Fibroblast of the conjunctiva (primary cell): ENCODE results near the gene C9orf153.
"Not testable (repeated sequence)": the region's sequence is repeated elsewhere in the genome, so short reads cannot be mapped to it uniquely, and the experiment has no call there.

Experiments
- DNase-seq: peaks from one replicate; pipeline ENCODE4 v3.0.0-alpha.2; 2010; ENCODE audit warnings: low read depth

The C9orf153 gene

DNA sequence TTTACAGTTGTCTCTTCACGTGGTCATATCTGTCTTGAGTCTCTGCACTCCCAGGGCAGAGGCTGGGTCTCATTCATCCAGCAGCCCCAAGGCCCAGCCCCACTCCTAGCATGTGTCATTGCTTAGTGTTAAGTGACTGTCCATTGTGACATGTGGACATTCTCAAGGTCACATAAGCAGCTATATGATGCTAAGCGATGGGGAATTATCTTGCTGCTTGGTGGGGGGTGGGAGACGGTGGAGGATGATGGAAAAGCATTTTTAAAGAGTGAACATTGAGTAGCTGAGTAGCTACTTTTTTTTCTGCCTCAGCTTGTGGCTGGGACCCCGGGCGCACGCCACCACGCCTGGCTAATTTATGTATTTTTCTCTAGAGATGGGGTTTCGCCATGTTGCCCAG is at the start of gene C9orf153:
Gene C9orf153 (minus strand): TSS at position 101 of the 400 bp plus-strand sequence. CDS start 30,054 bp downstream, outside the sequence.
- no peak for DNase-seq

DNA sequence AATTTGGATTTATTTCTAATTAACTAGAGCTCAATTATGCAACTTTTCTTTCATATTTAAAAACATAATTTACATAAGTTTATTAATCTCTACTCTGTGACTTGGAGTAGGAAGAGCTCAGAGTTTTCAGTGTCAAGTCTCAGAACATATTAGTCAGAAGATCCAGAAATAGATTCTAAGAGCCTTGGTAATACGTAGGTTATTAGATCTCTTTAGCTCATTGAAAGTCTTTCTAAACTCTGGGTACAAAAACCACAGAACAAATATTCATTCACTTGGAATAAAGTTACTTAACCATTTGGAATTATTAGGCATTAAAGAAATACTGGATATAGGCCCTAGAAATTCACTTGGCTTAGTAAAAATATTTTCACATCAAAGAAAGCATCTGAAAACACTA is 49.2 kb upstream of the C9orf153 start:
- no peak for DNase-seq

DNA sequence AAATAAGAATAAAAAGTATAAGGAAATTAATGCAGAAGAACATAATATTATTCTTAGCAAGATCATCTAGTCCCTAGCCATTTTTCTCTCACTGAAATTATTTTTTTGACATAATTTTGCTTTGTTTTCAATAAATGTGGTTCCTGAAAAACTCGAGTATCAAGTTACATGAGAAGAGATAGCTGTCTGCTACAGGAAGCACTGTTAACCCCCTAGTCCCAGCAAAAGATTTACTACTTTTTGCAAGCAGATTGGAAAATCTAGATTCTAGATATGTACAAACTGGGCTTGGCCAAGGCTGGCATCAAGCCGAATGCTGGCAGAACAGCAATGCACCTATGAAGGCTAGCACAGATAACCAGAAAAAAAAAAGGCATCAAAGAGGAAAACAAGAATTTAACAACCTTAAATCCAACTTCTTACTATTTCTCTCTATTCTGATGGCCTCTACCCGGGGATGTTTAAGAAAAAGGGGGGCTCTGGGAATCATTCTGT is 44.8 kb upstream of the C9orf153 start:
- no peak for DNase-seq

GRCh38 chr9:86303316-86303975 is 44.0 kb upstream of the C9orf153 start:
- no peak for DNase-seq

DNA sequence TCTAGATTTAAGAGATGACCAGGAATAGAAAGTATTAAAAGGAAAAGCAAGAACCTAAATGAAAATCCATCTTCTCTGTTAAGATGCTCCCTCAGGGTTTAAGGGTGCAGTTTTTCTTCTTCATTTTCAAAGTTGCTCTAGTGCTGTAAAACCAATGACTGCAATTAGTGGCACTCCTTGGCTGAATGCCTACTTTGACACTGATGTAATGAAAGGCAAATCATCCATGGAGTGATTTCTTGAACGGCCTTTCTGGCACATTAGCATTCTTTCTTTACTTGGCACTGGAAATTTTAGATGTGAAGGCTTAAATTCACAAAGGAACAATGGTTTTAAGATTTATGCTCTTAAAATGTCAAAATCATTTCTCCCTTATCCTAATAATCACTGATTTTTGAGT is 42.2 kb upstream of the C9orf153 start:
- DNase-seq: no peak

DNA sequence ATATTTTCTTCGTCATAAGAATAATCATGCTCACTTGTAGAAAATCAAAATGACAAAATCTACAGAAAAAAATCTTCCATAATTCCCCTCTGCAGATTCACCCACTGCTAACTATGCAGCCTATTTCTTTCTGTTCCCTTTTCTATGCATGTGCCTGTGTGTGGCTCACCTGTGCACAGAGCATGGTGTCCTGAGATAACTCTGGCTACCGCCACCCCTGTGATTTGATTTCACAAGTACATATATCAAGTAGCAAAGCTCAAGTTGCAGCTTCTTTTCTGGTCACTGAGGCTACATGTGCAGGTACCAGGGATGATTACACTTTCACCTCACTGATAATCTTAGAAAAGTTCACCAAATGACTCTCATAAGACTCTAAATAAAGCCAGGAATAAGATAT is 41.2 kb upstream of the C9orf153 start:
- no peak for DNase-seq

DNA sequence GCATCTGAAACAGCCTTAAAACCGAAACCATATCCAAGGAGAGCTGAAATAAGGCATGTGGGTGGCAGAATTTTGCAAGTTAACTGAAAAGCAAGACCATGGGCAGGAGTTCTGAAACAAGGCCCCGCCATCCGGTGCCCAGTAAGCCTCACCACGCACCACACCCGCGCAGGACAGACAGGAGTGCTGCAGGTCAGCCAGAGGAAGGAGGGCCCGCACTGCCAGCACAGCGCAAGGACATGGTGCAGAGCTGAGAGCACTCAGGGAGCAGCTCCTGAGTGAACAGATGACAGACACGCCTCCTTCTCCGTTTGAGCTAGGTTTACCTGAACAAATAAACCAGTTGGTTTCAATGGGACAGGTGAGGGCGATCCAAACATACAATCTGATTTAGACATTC is 39.4 kb upstream of the C9orf153 start:
- no peak for DNase-seq

GRCh38 chr9:86290341-86290740 is 30.9 kb upstream of the C9orf153 start:
- DNase-seq: not testable (repeated sequence)

DNA sequence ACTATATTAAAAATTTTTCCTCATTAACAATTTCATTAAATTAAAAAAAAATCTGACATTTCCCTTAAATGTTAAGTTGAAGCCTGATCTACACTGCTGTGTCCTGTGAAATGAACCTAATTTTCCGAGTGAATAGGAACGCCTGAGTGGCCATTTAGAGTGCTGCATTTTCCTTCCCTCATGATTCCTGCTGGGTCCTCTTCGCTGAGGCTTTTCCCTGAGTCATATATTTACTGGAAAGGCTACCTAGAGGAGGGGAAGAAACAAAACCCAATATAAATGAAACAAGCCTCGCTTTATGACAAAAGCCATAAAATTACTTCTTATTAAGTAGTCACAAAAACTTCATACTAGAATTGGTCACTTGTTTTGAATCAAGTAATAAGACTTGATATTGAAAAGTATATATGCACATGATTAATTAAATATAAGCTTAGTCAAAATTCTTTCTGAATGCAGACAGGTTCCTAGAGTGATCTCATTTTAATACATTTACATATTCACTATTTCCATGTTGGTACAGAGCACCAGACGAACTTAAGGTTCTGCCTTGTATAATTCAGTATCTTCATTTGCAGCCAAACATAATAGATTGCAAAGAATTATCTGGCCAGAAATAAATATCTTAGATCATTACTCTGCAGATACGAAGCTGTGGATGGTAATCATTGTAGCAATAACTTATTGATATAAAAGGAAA is 29.2 kb upstream of the C9orf153 start:
- no peak for DNase-seq

DNA sequence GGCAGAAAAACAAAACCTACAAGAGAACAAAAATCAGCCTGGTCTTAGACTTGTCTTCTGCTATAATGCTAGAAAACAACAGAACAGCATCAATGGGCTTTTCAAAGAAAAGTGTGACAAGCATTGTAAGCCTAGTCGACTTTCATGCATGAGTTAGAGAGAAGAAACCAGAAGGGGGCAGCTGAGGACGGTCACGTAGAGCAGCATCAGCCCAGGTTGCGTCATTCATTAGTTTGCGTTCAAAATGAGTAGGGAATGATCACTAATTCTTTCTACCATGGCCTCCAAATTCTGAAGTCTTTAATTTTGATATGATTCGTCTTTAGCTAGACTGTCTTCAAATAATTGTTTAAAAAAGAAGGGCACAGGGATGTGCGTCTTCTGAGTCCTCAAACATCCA is 27.6 kb upstream of the C9orf153 start:
- DNase-seq: peak; percentile 60

GRCh38 chr9:86286278-86286677 is 26.8 kb upstream of the C9orf153 start:
- no peak for DNase-seq

GRCh38 chr9:86285261-86285660 is 25.8 kb upstream of the C9orf153 start:
- no peak for DNase-seq

DNA sequence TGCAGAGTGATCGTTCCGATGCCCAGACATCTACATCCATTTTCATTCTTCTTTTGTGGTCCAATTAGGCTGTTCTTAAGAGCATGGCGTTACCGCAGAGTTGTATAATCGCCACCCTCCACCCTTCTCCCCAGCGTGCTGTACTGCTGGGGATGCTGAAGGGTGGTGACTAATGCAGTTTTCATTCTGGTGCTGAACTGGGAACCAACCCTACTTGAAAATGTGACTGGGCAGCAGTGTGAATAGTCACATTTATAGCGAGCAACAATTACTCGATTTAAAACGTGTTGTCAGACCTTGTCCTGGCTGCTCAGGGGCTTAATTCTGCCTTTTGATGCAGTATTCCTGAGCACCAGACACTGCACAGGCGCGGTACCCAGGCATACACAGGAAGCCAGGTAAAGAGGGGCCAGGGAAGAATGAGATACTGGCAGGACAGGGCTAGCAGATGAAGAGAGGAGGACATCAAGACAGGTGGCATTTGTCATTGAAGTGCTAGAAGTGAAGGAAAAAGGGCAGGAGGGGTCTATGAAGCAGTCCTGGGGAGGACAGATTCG is 23.6 kb upstream of the C9orf153 start:
- DNase-seq: peak; percentile 57

DNA sequence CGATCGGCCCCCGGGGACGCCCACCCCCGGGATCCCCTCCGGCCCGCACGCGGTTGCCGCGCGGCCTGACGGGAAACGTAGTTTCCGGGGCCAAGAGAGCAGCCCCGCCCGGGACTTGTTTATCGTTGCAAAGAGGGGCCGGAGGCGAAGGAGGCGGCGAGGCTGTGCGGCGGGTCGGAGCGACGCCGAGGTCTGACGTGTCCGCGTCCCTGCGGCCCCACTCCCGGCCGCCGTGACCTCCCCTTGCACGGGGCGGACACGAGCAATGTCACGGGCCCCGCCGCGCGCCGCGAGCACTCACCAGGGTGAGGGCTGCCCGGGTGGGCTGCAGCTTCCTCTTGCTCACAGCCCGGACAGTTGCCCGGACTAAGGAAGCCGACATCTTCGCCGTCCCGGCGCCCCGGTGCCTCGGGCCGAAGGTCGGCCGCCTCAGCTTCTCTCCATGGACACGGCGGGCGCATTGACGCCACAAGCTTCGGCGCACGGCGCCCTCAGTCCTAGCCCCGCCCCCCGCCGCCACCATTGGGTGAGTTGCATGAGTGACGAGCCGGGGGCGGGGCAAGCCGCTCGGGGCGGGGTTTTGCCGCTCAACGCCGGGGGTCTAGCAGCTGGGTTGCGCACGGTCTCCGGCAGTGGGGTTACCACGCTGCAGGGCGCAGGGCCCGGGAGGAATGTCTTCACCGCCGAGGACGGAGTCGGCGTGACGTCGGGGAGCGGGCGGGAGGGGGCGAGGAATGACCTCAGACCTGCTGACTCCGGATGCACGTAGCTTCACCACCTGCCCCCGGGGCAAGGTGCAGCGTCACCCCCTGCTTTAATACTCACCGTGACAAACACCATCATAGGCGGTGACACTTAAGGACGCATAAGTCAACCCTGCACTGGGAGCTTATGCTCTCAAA is 22.9 kb upstream of the C9orf153 start, which contains the start of gene ISCA1:
Gene ISCA1 (minus strand): TSS at position 462 of the 902 bp plus-strand sequence. CDS start 80 bp downstream, at position 382.
- DNase-seq: peak; percentile 83

DNA sequence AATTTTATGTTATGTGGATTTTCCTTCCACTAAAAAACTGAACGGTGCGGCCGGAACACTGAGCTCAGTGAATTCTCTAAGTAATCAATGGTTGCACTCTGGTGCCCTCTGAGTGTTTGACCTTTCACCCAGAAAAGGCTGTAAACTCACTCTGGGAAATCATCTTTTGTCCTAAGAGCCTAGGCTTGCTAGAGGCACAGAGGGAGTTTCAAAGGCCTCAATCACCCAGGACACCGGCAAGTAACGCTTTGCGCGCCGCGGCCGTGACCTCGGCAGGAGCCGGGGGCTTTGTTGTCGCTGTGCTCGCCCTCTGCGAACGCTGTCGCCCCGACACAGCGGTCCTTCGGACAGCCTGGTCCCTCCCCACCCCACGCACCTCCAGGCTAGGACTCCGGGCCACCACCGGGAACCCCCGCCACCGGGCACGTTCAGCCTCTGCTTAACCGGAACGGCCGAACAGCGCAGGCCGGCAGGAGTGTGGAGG is 22.2 kb upstream of the C9orf153 start:
- no peak for DNase-seq

DNA sequence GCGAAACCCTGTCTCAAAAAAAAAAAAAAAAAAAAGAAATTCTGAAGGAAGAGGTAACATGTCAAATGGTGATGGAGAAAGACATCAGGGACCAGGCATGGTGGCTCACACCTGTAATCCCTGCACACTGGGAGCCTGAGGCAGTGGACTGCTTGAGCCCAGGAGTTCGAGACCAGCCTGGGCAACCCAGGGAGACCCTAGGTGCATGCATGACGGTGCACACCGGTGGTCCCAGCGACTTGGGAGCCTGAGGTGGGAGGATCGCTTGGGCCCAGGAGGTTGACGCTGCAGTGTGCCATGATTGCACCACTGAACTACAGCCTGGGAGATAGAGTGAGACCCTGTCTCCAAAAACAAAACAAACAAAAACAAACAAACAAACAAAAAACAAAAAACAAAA is 21.1 kb upstream of the C9orf153 start:
- no peak for DNase-seq

DNA sequence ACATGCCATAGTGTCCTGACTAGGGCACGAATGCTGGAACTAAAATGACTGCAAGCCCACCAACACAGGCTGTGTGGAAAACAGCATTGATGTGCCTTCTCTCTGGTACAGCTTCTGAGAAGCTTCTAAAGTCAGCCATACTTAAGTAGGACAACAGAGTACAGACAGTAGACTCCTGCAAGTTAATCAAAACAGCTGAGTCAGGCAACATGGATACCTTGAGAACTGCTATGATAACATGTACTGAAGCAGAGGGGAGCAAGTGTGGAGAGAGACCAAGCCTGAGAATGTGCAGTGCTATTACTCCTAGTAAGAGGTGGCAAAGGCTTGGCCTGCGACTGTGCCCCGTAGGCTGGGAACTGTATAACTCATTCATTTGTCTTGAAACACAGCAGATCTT is 20.4 kb upstream of the C9orf153 start:
- DNase-seq: no peak

- DNase-seq: no peak
These were observed 17.6 kb upstream of the C9orf153 start for GRCh38 chr9:86277072-86277471.

GRCh38 chr9:86275962-86276361 is 16.5 kb upstream of the C9orf153 start:
- DNase-seq: no peak

DNA sequence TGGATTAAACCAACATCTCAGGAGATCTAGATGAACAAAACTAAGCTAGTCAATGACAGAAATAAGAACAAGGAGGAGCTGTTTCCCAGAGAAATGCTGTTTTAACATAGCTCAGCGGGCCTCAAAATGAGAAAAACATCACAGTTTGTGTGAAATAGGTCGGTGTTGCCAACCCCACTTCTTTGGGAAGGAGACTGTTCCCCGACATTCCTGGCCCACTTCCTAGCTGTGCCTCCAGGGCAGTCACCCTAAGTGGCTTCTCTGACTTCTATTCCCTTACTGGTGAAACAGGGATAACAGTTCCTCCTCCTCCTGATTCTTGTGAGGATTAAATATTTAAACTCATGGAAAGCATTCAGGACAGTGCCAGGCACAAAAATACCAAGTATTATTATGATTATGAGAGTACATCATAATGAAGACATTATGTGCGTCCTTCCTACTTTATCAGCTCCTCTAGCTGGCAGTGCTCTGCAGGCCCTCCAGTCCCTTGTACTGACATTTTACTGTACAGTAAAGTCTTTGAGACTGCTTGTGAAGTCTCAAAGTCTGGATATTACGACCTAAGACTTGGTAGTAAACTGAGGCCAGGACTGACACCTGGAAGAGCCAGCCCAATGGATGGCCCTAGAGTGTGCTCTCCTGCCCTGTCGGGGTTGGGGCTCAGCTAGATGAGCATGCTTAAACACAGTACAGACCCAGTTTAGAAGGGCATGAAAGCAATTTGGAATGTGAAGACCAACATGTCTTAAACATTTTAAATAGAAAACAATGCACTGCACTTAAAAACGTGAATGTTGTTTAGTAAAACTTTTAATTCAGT is 15.6 kb upstream of the C9orf153 start:
- no peak for DNase-seq

DNA sequence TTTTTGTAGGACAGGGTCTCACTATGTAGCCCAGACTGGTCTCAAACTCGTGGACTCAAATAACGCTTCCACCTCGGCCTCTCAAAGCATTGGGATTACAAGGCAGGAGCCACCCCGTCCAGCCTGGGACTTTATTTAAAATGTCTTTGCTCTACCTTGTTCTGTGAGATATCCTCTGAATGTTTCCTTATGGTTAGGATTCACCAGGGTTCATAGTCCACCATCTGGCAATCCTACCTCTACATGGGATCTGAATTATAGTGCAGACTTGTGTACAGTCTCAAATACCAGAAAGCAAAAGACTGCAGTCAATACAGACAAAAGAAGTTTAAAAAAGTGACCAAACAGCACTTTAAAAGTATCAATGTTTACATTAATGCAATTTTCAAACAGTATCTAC is 12.8 kb upstream of the C9orf153 start:
- DNase-seq: no peak
